ENCODE data around the gene TAMALIN. TPM values are rescaled to one million over a fixed set of nuclear protein-coding genes. Genes with fewer than 3 reads are reported as not detected.

Gene TAMALIN
- total RNA-seq, 1 experiment from 2014 or later, result 1.2 TPM

DNA sequence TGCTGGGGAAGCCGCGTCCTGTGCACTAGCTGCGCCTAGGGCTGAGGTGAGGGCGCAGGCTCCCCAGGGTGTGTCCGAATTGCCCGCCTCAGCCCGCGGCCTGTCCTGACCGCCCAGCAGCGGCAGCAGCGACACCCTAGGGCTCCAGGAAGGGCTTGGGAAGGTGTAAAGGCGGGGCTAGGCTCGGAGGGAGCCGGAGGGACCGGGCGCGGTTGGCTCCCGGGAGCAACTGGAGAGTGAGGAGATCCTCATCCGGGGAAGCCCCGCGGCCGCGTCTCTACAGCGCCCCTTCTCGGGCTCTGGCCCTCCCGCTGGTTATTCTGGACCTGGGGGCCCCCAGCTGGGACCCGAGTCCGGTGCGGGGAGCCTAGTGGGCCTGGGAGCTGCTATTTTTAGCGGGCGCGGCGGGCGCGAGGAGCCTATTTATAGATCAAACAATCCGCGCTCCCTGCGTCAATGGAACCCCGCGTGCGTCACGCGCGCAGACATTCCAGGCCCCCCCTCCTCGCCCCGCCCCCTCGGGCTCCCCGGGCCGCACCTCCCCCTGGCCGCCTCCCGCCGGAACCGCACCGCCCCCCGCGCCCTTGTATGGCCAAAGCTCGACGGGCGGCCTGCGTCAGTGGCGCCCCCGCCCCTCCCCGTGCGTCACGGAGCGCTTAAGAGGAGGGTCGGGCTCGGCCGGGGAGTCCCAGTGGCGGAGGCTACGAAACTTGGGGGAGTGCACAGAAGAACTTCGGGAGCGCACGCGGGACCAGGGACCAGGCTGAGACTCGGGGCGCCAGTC is 44.2 kb downstream of the TAMALIN start, which contains the start of gene NR4A1:
Gene NR4A1, plus strand, starts transcription at position 685 of the 784 bp plus-strand sequence. CDS start 2,887 bp downstream, outside the sequence.
- no CpG with 5 or more reads among the region's 77 CpGs for WGBS (ENCODE audit: extremely low coverage, insufficient read length, low lambda C conversion rate)
- Histone ChIP-seq H3K27me3 (ENCODE audit: insufficient read depth, low read length) (peaks cover 7% of the 10 kb centered on the region; the same call in 1 of the 2 replicates), H3K18ac (ENCODE audit: insufficient read length, low read depth, low read length) (peak within 1 kb of the TSS; percentile 55), H3K9ac (ENCODE audit: extremely low read depth, insufficient read length, low read length) (peak within 1 kb of the TSS; percentile 61), H3K14ac (ENCODE audit: insufficient read depth, low read length) (peak within 1 kb of the TSS; percentile 91), H2BK120ac (ENCODE audit: low read depth, low read length, poor library complexity, severe bottlenecking) (peak within 1 kb of the TSS; percentile 83), H3K23ac (ENCODE audit: insufficient read length, low read depth, low read length) (no peak within 1 kb of the TSS), H2AFZ (ENCODE audit: low read length) (no peak within 1 kb of the TSS), H3T11ph (ENCODE audit: low read length) (no peak within 1 kb of the TSS), H4K5ac (ENCODE audit: insufficient read length, low read depth, low read length) (no peak within 1 kb of the TSS), H2BK5ac (ENCODE audit: insufficient read length, low read length) (no peak within 1 kb of the TSS), H3K4me1 (ENCODE audit: insufficient read depth, low read length) (no peaks in the 10 kb centered on the region; the same call in 1 of the 2 replicates), H2BK12ac (ENCODE audit: insufficient read length, low read depth, low read length) (no peak within 1 kb of the TSS), H3K56ac (ENCODE audit: insufficient read length, low read depth, low read length) (no peak within 1 kb of the TSS), H3K4ac (ENCODE audit: low read depth, low read length) (peak within 1 kb of the TSS; percentile 37), H3K23me2 (ENCODE audit: insufficient read length, low read depth, low read length, poor library complexity, severe bottlenecking) (peaks cover 17% of the 10 kb centered on the region), H3K79me1 (ENCODE audit: insufficient read depth, low read depth, low read length, poor library complexity, severe bottlenecking) (no peaks in the 10 kb centered on the region), H2BK20ac (ENCODE audit: low read depth, low read length, poor library complexity, severe bottlenecking) (no peak within 1 kb of the TSS), H4K8ac (replicated peaks; ENCODE audit: insufficient read length, low read depth, low read length) (no peak within 1 kb of the TSS), H3K79me2 (ENCODE audit: insufficient read depth, low read length) (no peaks in the 10 kb centered on the region), H2AK5ac (ENCODE audit: insufficient read length, low read length) (no peak within 1 kb of the TSS), H3K27ac (ENCODE audit: insufficient read length, low read depth, low read length) (no peak within 1 kb of the TSS), H4K91ac (ENCODE audit: insufficient read length, low read depth, low read length) (peak within 1 kb of the TSS; percentile 29), H3K9me3 (ENCODE audit: control insufficient read depth, low read depth, low read length) (no peaks in the 10 kb centered on the region), H3K4me2 (ENCODE audit: insufficient read depth, insufficient read length, low read length) (peak within 1 kb of the TSS; percentile 84), H2BK15ac (ENCODE audit: low read depth, low read length) (no peak within 1 kb of the TSS; the same call in 1 of the 2 replicates), H4K20me1 (ENCODE audit: control insufficient read depth, insufficient read depth, insufficient read length) (no peaks in the 10 kb centered on the region)
- H3K9me3 Mint-ChIP-seq, result no peaks in the 10 kb centered on the region; a peak in 1 of 5 replicates
- TF ChIP-seq, protein P1, sequence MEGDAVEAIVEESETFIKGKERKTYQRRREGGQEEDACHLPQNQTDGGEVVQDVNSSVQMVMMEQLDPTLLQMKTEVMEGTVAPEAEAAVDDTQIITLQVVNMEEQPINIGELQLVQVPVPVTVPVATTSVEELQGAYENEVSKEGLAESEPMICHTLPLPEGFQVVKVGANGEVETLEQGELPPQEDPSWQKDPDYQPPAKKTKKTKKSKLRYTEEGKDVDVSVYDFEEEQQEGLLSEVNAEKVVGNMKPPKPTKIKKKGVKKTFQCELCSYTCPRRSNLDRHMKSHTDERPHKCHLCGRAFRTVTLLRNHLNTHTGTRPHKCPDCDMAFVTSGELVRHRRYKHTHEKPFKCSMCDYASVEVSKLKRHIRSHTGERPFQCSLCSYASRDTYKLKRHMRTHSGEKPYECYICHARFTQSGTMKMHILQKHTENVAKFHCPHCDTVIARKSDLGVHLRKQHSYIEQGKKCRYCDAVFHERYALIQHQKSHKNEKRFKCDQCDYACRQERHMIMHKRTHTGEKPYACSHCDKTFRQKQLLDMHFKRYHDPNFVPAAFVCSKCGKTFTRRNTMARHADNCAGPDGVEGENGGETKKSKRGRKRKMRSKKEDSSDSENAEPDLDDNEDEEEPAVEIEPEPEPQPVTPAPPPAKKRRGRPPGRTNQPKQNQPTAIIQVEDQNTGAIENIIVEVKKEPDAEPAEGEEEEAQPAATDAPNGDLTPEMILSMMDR (conservative IDR thresholded peaks at IDR 0.05), result no peak
- H3K27me3 Mint-ChIP-seq (ENCODE audit: low read depth), result peaks cover 60% of the 10 kb centered on the region
- H3K4me3 Mint-ChIP-seq, result peak within 1 kb of the TSS; percentile 78 to 88
- DNase-seq, result peak; percentile 94
- H3K36me3 Mint-ChIP-seq (ENCODE audit: insufficient read depth in 1 of 3, low read depth in 3 of 3), result peaks cover 0 to 14% (median 6%) of the 10 kb centered on the region in 3 experiments; a peak in 5 of 7 replicates
- peaks cover 25 to 28% of the 10 kb centered on the region in 2 experiments for H3K4me1 Mint-ChIP-seq
- peak within 1 kb of the TSS in 2 of 3 experiments; percentile 55 to 93; a peak in 3 of 7 replicates for H3K27ac Mint-ChIP-seq
